NCI-H1105 (cell line): Measurements from ENCODE around the gene C12orf54.
"Not testable (repeated sequence)": the region's sequence is repeated elsewhere in the genome, so short reads cannot be mapped to it uniquely, and the experiment has no call there.

Experiments used
- DNase-seq: peaks from one replicate; lab custom pipeline; 2025; lab: John Stamatoyannopoulos, UW

Gene C12orf54

DNA sequence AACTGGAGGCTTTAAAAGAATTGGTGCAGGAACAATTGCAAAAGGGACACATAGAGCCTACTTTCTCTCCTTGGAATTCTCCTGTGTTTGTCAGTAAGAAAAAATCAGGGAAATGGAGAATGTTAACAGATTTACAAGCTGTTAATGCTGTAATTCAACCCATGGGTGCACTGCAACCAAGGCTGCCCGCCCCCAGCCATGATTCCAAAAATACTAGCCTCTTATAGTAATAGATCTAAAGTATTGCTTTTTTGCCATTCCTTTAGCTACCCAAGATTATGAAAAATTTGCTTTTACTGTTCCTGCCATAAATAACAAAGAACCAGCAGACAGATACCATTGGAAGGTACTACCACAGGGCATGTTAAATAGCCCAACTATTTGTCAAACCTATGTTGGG, 27.8 kb downstream of the C12orf54 start:
- DNase-seq: no peak

DNA sequence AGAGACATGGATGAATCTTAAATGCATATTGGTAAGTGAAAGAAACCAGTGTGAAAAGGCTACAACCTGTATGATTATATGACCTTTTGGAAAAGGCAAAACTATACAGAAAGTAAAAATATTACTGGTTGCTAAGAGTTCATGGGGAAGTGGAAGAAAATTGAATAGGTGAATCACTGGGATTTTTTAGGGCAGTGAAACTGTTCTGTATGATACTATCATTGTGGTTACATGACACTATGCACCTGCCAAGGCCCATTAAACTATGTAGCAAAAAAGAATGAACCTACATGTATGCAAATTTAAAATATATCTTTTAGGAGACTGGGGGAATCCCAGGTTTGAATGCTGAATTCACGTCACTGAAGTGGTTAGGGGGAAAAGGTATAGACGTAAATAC, 30.6 kb downstream of the C12orf54 start:
- DNase-seq: no peak

DNA sequence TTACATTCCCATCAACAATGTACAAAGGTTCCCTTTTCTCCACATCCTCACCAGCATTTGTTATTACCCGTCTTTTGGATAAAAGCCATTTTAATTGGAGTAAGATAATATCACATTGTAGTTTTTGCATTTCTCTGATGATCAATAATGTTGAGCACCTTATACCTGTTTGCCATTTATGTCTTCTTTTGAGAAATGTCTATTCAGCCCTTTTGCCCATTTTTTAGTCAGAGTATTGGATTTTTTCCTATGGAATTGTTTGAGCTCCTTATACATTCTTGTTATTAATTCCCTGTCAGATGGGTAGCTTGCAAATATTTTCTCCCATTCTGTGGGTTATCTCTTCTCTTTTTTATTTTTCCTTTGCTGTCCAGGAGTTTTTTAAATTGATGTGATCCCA, 32.4 kb downstream of the C12orf54 start:
- no peak for DNase-seq

DNA sequence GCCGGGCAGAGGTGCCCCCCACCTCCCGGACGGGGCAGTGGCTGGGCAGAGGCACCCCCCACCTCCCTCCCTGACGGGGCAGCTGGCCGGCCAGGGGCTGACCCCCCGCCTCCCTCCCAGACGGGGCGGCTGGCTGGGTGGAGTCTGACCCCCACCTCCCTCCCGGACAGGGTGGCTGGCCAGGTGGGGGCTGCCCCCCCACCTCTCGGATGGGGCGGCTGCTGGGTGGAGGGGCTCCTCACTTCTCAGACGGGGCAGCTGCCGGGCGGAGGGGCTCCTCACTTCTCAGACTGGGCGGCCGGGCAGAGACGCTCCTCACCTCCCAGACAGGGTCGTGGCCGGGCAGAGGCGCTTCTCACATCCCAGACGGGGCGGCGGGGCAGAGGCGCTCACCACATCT, 38.1 kb downstream of the C12orf54 start:
- not testable (repeated sequence) for DNase-seq

DNA sequence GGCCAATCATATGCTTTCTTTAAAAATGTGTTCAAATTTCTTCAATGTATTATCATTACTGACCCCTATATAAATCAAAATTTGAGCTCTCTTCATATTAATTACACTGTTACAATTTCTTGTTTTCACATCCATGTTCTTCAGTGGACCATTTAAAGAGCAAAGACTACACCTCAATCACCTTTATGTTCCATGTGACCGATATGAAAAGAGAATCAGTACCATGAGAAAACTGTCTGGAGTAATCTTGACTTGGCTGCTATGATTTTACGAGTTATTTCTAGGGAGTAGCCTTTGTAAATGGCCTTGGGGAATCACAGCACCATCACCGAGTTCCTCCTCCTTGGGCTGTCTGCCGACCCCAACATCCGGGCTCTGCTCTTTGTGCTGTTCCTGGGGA, 43.0 kb downstream of the C12orf54 start, which contains the start of gene OR8S1:
TSS of gene OR8S1 (plus strand) at position 301 of the 400 bp plus-strand sequence. CDS start at position 301, 0 bp downstream.
- DNase-seq: no peak

DNA sequence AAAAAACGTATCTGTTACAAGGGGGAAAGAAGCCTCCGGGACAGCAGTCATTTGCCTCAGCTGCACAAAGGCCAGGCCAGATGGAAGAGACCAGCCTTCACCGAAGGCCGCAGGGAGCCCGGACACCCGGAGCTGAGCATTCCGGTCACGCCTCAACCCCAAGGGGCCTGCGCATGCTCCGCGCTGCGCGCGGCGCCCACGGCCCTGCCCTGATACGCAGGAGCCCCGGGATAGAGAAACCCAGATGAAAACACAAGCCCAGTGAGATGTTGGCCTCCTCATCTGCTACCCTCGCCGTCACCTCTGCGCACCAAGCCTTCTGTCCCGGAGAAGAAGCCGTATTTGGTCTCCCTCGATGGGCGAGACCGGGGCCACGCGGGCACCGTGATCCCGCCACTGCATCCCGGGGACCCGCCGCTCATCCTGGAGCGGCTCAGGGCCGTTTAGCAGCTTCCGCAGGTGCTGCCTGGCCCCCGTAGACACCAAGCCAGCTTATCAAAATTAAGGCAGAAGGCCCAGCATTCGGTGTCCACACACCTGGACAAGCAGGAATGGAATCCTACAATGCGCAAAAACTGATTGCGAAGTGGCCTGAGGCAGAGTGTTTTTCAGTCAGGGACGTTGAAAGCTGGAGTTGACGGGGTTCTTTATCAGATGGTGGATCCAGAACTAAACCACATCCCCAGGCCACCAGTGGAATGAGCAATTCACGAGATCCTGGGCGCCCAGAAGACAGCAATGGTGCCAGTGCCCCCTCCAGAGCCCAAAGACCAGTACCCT, 45.8 kb downstream of the C12orf54 start:
- DNase-seq: no peak

DNA sequence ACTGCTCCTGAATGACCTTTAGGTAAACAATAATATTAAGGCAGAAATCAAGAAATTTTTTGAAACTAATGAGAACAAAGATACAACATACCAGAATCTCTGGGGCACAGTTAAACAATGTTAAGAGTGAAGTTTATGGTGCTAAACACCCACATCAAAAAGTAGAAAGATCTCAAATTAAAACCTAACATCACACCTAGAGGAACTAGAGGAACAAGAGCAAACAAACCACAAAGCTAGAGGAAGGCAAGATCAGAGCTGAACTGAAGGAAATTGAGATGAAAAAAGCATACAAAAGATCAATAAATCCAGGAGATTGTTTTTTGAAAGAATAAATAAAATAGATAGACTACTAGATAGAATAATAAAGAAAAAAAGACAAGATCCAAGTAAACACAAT, 50.3 kb downstream of the C12orf54 start:
- no peak for DNase-seq

DNA sequence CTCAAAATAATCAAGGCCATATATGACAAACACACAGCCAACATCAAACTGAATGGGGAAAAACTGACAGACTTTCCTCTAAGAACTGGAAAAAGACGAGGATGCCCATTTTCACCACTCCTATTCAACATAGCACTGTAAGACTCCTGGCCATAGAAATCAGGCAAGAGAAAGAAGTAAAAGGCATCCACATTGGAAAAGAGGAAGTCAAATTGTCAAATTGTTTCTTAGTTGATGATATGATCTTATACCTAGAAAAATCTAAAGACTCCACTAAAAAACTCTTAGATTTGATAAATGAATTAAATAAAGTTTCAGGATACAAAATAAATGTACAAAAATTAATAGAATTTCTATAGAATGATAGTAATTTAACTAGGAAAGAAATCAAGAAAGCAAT, 54.3 kb downstream of the C12orf54 start:
- DNase-seq: no peak

DNA sequence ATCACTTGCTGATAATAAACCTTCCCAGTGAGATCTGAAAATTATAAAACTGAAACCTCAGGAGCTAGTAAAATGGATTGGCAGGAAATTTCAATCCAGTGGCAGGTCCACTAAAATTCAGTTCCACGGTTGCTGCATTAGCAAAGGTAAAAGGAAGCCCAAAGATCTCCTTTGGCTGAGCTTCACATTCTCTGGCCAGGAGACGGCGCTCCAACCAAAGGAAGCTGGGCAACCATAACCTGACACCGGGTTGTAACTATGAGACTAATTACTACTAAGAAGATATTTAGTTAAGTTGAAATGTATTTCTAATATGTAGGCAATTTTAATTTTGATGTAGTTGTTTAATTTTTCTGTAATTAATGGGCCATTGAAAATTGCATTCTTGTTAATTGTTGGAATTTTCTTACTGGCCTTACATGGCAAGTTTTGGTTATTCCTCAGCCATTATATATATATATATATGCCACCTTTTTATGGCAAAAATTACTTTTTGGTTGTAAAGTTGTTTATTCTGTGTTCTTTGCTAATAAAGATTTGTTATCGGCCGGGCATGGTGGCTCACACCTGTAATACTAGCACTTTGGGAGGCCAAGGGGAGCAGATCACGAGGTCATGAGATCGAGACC, 60.1 kb downstream of the C12orf54 start:
- DNase-seq: peak; percentile 11

DNA sequence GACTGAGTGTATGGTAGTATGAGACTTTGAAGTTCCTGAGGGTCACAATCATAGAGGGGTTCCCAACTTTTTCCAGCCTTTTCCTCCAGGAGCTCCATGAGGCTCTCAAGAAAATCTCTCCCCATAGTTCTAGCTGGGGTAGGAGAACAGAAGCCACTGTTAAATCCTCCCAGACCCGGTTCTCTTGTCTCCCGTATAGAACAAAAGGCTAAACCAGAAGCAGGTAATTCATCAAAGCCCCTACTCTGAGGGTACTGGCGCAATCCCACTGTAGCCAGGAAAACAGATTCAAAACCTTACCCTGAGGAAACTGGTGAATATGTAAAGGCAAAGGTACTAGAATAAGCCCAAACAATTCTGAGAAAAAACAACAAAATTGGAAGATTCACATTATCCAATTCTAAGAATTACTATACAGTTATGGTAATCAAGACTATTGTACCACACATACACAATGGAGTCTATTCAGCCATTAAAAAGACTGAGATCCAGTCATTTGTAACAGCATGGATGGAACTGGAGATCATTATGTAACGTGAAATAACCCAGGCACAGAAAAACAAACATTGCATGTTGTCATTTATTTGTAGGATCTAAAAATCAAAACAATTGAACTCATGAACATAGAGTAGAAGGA, 63.7 kb downstream of the C12orf54 start:
- no peak for DNase-seq
